ENCODE results near the gene CELF5.
A peak's percentile ranks its signal among the peaks of the same experiment; 100 is the strongest.

CELF5 gene

GRCh38 chr19:3243819-3244700, 19.6 kb downstream of the CELF5 start:
- no peak for DNase-seq (ENCODE audit: low read depth)

- no peak for DNase-seq (ENCODE audit: low read depth)
These were observed 20.6 kb downstream of the CELF5 start for GRCh38 chr19:3245050-3245449.

- DNase-seq (ENCODE audit: low read depth): no peak
These were observed 24.4 kb downstream of the CELF5 start for GRCh38 chr19:3248728-3249326.

GRCh38 chr19:3249408-3249807, 24.9 kb downstream of the CELF5 start:
- no peak for DNase-seq (ENCODE audit: low read depth)

GRCh38 chr19:3250675-3251074, 26.2 kb downstream of the CELF5 start:
- DNase-seq (ENCODE audit: low read depth): no peak

GRCh38 chr19:3251229-3251628, 26.8 kb downstream of the CELF5 start:
- DNase-seq (ENCODE audit: low read depth): no peak

- no peak for DNase-seq (ENCODE audit: low read depth)
These were observed 28.2 kb downstream of the CELF5 start for GRCh38 chr19:3252650-3253049.

- DNase-seq (ENCODE audit: low read depth): no peak
These were observed 28.8 kb downstream of the CELF5 start for GRCh38 chr19:3253270-3253669.

GRCh38 chr19:3254520-3254919, 30.1 kb downstream of the CELF5 start:
- no peak for DNase-seq (ENCODE audit: low read depth)

- no peak for DNase-seq (ENCODE audit: low read depth)
These were observed 32.6 kb downstream of the CELF5 start for GRCh38 chr19:3257071-3257470.

- no peak for DNase-seq (ENCODE audit: low read depth)
These were observed 37.9 kb downstream of the CELF5 start for GRCh38 chr19:3262362-3262761.

- DNase-seq (ENCODE audit: low read depth): no peak
These were observed 39.4 kb downstream of the CELF5 start for GRCh38 chr19:3263866-3264265.

- no peak for DNase-seq (ENCODE audit: low read depth)
These were observed 41.0 kb downstream of the CELF5 start for GRCh38 chr19:3265432-3265831.

GRCh38 chr19:3266092-3266693, 41.7 kb downstream of the CELF5 start:
- no peak for DNase-seq (ENCODE audit: low read depth)

GRCh38 chr19:3266792-3267514, 42.5 kb downstream of the CELF5 start:
- DNase-seq (ENCODE audit: low read depth): no peak

GRCh38 chr19:3268326-3268725, 43.9 kb downstream of the CELF5 start:
- no peak for DNase-seq (ENCODE audit: low read depth)

- DNase-seq (ENCODE audit: low read depth): no peak
These were observed 44.3 kb downstream of the CELF5 start for GRCh38 chr19:3268763-3269162.

- no peak for DNase-seq (ENCODE audit: low read depth)
These were observed 45.6 kb downstream of the CELF5 start for GRCh38 chr19:3269916-3270671.

GRCh38 chr19:3270902-3271301, 46.4 kb downstream of the CELF5 start:
- peak; percentile 15 for DNase-seq (ENCODE audit: low read depth)

- DNase-seq (ENCODE audit: low read depth): no peak
These were observed 48.0 kb downstream of the CELF5 start for GRCh38 chr19:3272401-3272931.

- DNase-seq (ENCODE audit: low read depth): no peak
These were observed 48.5 kb downstream of the CELF5 start for GRCh38 chr19:3272952-3273351.

All from stimulated activated CD8-positive, alpha-beta memory T cell treated with anti-CD3 and anti-CD28 coated beads, Interleukin-15, amount 100 ng/mL, for 24 hours (primary cell).